ENCODE measurements around the gene HECTD1. TPM values are rescaled to one million over a fixed set of nuclear protein-coding genes. Genes with fewer than 3 reads are reported as not detected.

The HECTD1 gene
- total RNA-seq, 1 experiment from 2014 or later = 88.5 TPM

DNA sequence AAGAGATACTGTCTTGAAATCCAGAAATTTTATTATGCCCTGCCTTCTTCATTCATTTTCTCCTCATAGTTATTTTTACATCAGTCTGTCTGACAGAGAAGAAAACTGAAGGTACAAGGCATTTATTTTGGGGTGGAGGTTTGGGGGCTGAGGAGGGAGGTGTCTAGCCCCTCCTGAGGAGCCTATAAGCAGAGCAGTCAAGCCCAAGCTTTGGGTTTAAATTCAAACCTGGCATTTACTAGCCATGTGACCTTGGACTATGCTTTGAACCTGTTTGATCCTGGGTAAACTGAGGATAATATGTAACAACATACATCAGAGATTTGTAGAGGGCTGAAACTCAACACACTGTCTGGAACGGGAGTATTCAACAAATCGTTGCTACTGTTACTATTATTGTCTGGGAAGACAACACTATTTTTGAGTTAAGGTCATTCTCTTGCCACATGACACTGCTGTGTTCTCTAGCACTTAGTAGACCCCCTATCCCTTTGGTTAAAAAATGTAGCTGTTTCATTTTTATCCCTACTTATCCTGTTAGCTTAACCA lies 115.4 kb downstream of the HECTD1 start:
- ChIA-PET CTCF (no interaction called here), POLR2A (no interaction called here)
- no peaks in the 10 kb centered on the region for H3K9me3 Mint-ChIP-seq
- no peaks in the 10 kb centered on the region for H3K27me3 Mint-ChIP-seq (ENCODE audit: low read depth)
- H3K27ac Mint-ChIP-seq = no peak overlapping the region
- ATAC-seq (no peak), DNase-seq (ENCODE audit: low spot score) (no peak)
- H3K4me3 Mint-ChIP-seq = no peak overlapping the region
- TF ChIP-seq GABPB1 (CRISPR knock-in tag; IDR thresholded peaks at IDR 0.05) = no peak
- TF ChIP-seq NFE2L1 (CRISPR knock-in tag; IDR thresholded peaks at IDR 0.05) = no peak
- TF ChIP-seq, protein P1, sequence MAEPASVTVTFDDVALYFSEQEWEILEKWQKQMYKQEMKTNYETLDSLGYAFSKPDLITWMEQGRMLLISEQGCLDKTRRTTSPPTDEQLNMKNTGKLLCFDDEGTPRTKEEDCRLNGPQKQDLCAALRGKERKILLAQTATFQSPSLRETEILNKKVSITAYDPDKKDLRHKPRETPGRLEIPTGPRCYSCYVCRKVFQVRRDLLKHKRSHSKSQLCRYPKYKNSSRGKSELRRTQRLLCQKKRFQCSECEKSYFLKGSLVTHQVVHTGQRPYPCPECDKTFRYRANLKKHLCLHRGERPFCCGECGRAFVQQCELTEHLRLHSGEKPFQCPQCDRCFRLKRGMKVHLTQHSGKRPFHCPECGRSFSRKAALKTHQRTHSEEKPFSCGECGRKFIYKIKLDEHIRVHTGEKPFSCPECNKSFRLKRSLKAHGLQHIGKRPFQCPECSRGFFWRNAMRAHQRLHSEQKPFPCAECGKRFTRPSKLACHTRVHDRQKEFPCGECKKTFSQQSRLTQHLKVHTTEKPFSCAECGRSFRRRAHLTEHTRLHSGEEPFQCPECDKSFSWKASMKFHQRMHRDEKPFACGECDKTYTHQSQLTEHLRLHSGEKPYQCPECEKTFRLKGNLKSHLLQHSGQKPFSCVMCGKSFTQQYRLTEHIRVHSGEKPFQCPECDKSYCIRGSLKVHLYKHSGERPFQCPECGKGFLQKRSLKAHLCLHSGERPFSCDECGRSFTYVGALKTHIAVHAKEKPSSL (CRISPR knock-in tag; conservative IDR thresholded peaks at IDR 0.05) = no peak
- no peak for TF ChIP-seq HMGA2 (CRISPR knock-in tag; IDR thresholded peaks at IDR 0.05)
- TF ChIP-seq, protein P2, sequence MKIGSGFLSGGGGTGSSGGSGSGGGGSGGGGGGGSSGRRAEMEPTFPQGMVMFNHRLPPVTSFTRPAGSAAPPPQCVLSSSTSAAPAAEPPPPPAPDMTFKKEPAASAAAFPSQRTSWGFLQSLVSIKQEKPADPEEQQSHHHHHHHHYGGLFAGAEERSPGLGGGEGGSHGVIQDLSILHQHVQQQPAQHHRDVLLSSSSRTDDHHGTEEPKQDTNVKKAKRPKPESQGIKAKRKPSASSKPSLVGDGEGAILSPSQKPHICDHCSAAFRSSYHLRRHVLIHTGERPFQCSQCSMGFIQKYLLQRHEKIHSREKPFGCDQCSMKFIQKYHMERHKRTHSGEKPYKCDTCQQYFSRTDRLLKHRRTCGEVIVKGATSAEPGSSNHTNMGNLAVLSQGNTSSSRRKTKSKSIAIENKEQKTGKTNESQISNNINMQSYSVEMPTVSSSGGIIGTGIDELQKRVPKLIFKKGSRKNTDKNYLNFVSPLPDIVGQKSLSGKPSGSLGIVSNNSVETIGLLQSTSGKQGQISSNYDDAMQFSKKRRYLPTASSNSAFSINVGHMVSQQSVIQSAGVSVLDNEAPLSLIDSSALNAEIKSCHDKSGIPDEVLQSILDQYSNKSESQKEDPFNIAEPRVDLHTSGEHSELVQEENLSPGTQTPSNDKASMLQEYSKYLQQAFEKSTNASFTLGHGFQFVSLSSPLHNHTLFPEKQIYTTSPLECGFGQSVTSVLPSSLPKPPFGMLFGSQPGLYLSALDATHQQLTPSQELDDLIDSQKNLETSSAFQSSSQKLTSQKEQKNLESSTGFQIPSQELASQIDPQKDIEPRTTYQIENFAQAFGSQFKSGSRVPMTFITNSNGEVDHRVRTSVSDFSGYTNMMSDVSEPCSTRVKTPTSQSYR (CRISPR knock-in tag; IDR thresholded peaks at IDR 0.05) = no peak
- TF ChIP-seq ZNF263 (CRISPR knock-in tag; IDR thresholded peaks at IDR 0.05; ENCODE audit: low read depth) = no peak
- no peak for TF ChIP-seq ATF3 (CRISPR knock-in tag; conservative IDR thresholded peaks at IDR 0.05)
- no peak for TF ChIP-seq PRRX2 (CRISPR knock-in tag; IDR thresholded peaks at IDR 0.05)
- no peak for TF ChIP-seq ZNF121 (CRISPR knock-in tag; IDR thresholded peaks at IDR 0.05)
- TF ChIP-seq, protein P3, sequence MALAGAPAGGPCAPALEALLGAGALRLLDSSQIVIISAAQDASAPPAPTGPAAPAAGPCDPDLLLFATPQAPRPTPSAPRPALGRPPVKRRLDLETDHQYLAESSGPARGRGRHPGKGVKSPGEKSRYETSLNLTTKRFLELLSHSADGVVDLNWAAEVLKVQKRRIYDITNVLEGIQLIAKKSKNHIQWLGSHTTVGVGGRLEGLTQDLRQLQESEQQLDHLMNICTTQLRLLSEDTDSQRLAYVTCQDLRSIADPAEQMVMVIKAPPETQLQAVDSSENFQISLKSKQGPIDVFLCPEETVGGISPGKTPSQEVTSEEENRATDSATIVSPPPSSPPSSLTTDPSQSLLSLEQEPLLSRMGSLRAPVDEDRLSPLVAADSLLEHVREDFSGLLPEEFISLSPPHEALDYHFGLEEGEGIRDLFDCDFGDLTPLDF (CRISPR knock-in tag; IDR thresholded peaks at IDR 0.05) = no peak
- no peak for TF ChIP-seq RORB (CRISPR knock-in tag; IDR thresholded peaks at IDR 0.05)
- no peak for TF ChIP-seq ARID4B (CRISPR knock-in tag; IDR thresholded peaks at IDR 0.05; ENCODE audit: borderline replicate concordance)
- TF ChIP-seq MYBL2 (CRISPR knock-in tag; IDR thresholded peaks at IDR 0.05) = no peak
- H3K36me3 Mint-ChIP-seq = no peaks in the 10 kb centered on the region
- no peaks in the 10 kb centered on the region for H3K4me1 Mint-ChIP-seq

Measured in WTC11 (cell line).